ENCODE measurements around the gene TPD52L1.

TPD52L1 gene

DNA sequence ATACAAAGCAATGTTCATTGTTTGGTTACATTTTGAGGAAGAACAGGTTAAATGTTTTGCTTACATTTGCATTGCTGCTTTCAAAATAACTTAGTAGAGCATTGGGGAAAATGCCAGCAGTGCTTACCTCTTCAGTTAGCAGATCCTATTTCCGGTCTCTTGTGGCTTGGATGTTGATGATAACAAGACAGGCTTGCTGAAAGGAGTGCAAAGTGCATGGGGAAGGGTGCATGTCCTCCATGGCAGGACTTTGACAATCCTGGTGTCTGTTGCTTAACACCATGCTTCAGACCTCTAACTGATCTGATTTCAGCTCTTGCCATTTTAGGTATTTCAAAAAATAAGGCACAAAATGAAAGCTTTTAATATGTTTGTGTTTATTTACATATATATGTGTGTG, 21.1 kb downstream of the TPD52L1 start:
- POLR2A ChIA-PET = no interaction called here
- TF ChIP-seq CTCF (IDR thresholded peaks at IDR 0.05; ENCODE audit: control extremely low read depth, extremely low read depth, low read depth, missing control alignments) = no peak

DNA sequence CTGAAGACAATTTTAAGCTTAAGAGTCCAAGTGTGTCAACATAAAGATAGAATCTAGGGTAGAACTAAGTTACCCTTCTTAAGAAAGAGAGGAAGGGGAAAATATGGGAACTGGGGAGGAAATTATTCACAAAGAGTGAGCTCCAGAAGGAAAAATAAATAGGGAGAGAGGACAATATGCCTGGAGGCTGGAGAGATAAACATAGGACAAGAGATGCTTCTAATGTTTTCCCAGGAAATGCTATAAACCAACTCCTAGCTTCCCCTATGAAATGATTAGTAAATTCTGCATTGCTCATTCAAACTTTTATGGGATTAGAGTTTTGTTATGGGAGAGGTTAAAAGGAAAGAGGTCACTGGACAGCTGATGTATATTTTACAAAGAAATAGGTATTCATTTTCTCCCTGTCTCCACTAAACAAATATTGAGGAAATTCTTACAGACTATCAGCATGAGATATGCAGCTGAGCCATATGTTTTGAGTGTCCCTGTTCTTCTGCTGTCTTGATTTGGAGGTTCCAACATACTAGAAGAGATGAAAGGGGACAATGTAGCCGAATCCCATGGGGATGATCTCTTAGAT, 22.0 kb downstream of the TPD52L1 start:
- POLR2A ChIA-PET = no interaction called here
- CTCF ChIA-PET = interaction anchor here (0.7 to 2.5 kb wide), 6 partner anchors 9 to 22 kb away, joined by 3 to 12 read pairs (median 6); partner anchors contain the start of gene TPD52L1
- TF ChIP-seq CTCF (IDR thresholded peaks at IDR 0.05; ENCODE audit: control extremely low read depth, extremely low read depth, low read depth, missing control alignments) = no peak
- DNase-seq (ENCODE audit: extremely low spot score) = no peak

More for the DNA sequence above, 21.1 kb downstream of the TPD52L1 start:
- CTCF ChIA-PET = interaction anchor here (0.7 to 2.5 kb wide), 6 partner anchors 8 to 21 kb away, joined by 3 to 12 read pairs (median 6); partner anchors contain the start of gene TPD52L1
- DNase-seq (ENCODE audit: extremely low spot score) = no peak

DNA sequence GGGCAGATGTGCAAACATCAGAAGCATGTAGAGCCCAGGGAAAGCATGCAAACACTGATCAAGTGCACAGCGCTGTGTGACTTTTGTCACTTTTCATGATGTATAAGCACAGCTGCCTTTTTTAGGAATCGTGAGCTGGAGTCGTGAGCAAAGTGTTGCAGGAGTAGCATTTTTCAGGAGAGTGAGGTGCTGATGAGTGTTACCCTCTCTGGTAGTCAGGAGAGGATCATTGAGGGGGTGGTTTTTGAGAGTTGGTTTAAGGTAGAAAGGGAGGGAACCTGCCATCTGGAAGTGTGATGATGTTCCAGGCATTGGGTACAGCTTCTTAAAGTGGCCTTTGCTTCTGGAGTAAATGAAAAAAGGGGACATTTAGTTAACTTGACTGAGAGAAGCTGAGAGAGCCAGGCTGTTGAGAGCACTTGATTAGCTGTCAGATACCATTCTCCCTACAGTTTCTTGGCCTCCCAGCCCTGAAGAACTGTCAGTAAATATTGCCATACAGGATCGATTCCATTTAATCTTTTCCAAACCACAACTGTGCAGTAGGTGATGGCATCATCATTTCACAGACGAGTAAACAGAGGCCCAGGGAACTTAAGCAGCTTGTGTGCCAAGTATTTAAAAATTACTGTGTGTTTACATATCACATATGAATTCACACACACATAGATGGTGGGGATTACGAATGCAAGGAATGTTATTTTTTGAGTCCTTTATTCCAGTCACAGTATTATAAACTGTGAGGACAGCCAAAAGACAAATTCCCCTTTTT, 28.9 kb downstream of the TPD52L1 start:
- ChIA-PET CTCF (interaction anchor here (0.9 to 2.3 kb wide), 4 partner anchors 9 to 16 kb away, joined by 3 to 7 read pairs (median 4); no protein-coding TSS in a partner anchor), POLR2A (no interaction called here)
- no peak for TF ChIP-seq CTCF (IDR thresholded peaks at IDR 0.05; ENCODE audit: control extremely low read depth, extremely low read depth, low read depth, missing control alignments)
- DNase-seq (ENCODE audit: extremely low spot score) = no peak

DNA sequence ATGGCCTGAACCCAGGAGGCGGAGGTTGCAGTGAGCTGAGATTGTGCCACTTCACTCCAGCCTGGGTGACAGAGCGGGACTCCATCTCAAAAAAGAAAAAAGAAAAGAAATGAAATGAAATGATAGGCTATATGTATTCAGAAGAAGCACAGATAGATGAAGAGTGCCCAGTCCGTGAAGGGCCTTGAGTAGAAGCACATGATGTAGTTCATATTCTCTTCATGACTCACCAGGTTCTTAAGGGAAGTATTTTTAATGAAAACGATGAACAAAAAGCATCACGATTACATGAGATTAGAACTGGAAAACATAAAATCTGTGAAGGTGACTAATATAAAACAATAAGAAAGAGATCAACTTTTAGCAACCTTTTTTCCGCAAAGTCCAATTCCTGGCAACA, 29.8 kb downstream of the TPD52L1 start:
- no peak for DNase-seq (ENCODE audit: extremely low spot score)
- no peak for TF ChIP-seq CTCF (IDR thresholded peaks at IDR 0.05; ENCODE audit: control extremely low read depth, extremely low read depth, low read depth, missing control alignments)
- ChIA-PET CTCF (interaction anchor here (1.5 to 2.3 kb wide), 3 partner anchors 9 to 13 kb away, joined by 5 to 7 read pairs (median 6); no protein-coding TSS in a partner anchor), POLR2A (no interaction called here)

DNA sequence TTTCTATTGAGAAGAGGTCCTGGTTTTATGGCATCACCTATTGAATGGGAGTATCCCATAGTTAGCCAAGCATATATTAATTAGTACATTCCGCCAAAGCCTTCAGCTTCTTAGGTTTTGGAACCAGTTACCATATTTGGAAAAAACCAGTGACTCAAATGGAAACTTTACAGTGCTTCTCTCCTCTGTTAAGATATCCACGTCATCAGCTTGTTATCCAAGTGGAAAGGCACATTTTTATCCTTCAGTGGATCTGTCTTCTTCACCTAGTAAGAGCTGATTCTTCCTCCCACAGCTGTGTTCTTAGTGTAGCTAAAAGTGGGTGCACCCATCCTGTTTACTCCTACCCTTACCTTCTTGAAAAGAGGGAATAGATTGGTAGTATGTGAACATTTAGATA, 34.5 kb downstream of the TPD52L1 start:
- TF ChIP-seq CTCF (IDR thresholded peaks at IDR 0.05; ENCODE audit: control extremely low read depth, extremely low read depth, low read depth, missing control alignments) = no peak
- ChIA-PET POLR2A (no interaction called here), CTCF (interaction anchor here (1.0 to 6.9 kb wide), 2 partner anchors 9 to 16 kb away, joined by 3 to 56 read pairs; no protein-coding TSS in a partner anchor)
- DNase-seq (ENCODE audit: extremely low spot score) = no peak

- ChIA-PET CTCF (interaction anchor here (0.7 to 6.9 kb wide), 4 partner anchors 10 to 15 kb away, joined by 3 to 56 read pairs (median 4); no protein-coding TSS in a partner anchor), POLR2A (no interaction called here)
- TF ChIP-seq CTCF (IDR thresholded peaks at IDR 0.05; ENCODE audit: control extremely low read depth, extremely low read depth, low read depth, missing control alignments) = no peak
- DNase-seq (ENCODE audit: extremely low spot score) = no peak
Measured at GRCh38 chr6:125188594-125189203, 35.1 kb downstream of the TPD52L1 start.

Data from GM10248 (cell line).